Lower leg skin (tissue), 3 donors: ENCODE results near the gene MFAP3L.

Experiments used
- CTCF ChIP-seq, 3 donors: fragments of 450-650 bp; IDR thresholded peaks; one replicate each; pipeline ENCODE4 v1.5.1; 2016; ENCODE audit warnings: antibody characterized with exemption in 3 of 3, mild to moderate bottlenecking in 3 of 3, moderate library complexity in 2 of 3
- POLR2A ChIP-seq, 2 donors: fragments of 450-650 bp; IDR thresholded peaks; one replicate each; pipeline ENCODE4 v1.6.1; 2016 to 2017; ENCODE audit warnings: antibody characterized with exemption in 2 of 2, mild to moderate bottlenecking in 1 of 2, moderate library complexity in 1 of 2

GRCh38 chr4:169948271-169948670, 77.9 kb downstream of the MFAP3L start:
- no peak for TF ChIP-seq CTCF (IDR thresholded peaks at IDR 0.05)
- TF ChIP-seq POLR2A (IDR thresholded peaks at IDR 0.05): no peak
